G401 (cell line): ENCODE data around the gene IQCM. TPM values are rescaled to one million over a fixed set of nuclear protein-coding genes. Genes with fewer than 3 reads are reported as not detected.

ENCODE experiments used
- DNase-seq: peaks from one replicate; pipeline ENCODE4 v3.0.0-alpha.2; 2015; ENCODE audit warnings: low spot score
- in situ Hi-C: cut with HindIII; loops from 2 replicates; pipeline ENCODE4 v1.10.0; 2016; ENCODE audit warnings: low sequenced_read_pairs, mixed read lengths
- total RNA-seq: library from RNA; depleted of rRNA; stranded (reverse); fragments of >200 nt; shearing (Covaris generic); gene quantifications from 2 replicates; pipeline ENCODE4 v1.2.3, GENCODE V29; 2014

The IQCM gene
- total RNA-seq, 1 experiment from 2014 or later, result not detected

DNA sequence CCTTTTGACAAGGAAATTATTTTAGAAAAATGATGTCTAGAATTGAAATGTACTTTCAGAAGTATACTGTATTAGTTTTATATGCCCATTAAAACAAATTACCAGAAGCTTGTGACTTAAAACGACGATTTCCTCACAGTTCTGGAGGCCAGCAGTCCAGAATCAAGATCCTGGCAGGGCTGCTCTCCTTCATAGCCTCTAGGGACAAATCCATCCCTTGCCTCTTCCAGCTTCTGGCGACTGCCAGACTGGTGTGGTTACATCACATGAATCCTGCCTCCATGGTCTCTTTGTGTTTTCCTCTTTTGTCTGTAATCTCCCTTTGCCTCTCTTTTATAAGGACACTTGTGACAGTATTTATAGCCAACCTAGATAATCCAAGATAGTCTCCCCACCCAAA lies 97.1 kb downstream of the IQCM start:
- in situ Hi-C loops, result no loop called here
- DNase-seq, result no peak

GRCh38 chr4:149716728-149717127 lies 98.9 kb downstream of the IQCM start:
- no peak for DNase-seq

DNA sequence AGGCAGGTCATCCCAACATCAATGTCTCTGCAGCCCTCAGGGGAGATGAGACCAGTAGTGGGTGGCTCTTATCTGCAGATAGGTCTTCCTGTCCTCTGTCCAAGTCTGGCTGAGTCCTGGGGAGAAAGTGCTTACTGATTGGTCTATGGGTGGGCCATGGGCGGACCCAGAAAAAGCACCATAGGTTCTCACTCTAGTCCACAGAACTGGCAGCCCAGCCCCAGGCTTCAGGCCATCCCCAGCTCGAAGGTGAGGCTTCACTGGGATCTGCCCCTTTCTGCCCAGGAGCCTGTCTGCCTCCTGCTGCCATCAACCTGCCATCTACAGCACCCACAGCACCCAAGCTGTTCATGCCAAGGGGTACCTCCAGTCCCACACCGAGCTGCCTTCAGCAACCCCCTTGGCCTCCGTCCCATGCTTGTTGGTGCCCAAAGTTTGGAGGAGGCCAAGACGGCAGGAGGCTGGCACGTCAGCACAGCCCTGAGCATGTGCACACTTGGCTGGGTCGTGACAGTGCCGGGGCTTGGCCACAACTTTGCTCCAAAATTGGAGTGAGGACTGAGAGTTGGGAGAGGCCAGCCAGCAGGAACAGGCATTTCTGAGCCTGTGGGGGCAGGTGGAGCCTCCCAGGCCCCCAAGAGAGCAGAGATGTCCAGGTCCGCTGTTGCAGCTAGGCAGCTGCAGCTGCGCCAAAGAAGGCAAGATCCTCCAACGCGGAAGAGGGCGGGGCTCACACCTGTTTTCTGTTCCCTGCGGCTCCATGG lies 99.6 kb downstream of the IQCM start:
- DNase-seq, result no peak
- in situ Hi-C loops, result no loop called here

More at GRCh38 chr4:149716728-149717127, 98.9 kb downstream of the IQCM start:
- in situ Hi-C loops, result no loop called here

GRCh38 chr4:149713031-149713430 lies 102.6 kb downstream of the IQCM start:
- no peak for DNase-seq
- in situ Hi-C loops, result no loop called here

DNA sequence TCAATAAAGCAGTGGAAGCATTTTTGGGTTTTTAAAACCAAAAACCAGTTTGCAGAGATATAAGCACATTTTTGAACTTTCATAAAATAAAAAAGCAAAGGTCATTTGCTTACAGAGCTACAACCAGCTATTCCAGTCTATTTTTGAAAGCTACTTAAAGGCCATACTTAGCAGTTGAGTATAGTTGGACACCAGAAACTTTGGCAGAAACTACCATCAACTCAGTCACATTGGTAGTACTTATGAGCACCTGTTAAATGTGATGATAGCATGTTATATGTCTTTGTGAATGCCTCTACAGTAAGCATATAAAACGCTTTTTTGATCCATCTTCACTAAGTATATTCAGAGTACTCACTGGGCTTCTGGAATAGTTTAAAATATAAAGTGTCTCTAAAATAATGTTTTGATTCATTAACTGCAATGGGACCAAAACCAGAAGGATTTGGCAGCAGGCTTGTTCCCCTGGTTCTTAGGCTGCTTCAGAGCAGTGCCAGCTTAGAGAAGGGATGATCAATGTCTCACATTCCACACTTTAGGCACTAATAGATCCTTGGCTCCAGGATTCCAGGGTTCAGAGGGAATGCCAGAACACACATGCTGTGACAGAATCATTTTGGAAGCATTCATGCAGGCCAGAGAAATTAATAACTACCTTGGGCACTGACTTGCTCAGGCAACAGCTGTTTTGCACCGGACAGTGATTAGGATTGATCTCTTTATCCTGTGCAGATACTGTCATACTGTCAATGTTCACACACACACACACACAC lies 103.9 kb downstream of the IQCM start:
- DNase-seq, result no peak
- in situ Hi-C loops, result no loop called here

GRCh38 chr4:149709640-149710039 lies 106.0 kb downstream of the IQCM start:
- in situ Hi-C loops, result no loop called here
- no peak for DNase-seq

DNA sequence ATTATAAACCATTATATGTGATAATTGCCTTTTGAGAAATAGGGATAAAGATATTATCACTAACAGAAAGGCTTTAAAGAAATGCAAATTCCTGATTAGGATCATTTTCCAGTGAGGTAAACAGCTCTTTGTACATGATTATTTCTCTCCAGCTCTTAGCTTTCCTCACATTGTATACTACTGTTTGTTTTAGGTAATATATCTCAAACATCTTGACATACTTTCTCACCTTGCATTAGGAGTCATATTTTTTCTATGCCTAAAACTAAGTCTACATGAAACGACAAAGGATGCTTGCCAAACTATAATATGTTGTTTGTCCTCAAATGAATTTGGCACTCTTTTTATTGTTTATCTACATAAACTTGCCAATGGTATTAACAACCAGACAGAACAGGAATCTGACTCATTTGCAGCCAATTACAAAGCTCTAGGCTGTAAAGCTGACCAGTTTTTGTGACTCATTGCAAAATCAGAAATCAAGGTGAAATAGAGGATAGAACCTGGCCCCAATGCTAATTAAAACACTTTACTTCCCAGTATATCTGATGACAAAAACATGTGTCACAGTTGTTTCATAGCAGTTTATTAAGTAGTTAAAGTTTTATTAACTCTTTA lies 107.0 kb downstream of the IQCM start:
- DNase-seq, result no peak
- in situ Hi-C loops, result no loop called here

DNA sequence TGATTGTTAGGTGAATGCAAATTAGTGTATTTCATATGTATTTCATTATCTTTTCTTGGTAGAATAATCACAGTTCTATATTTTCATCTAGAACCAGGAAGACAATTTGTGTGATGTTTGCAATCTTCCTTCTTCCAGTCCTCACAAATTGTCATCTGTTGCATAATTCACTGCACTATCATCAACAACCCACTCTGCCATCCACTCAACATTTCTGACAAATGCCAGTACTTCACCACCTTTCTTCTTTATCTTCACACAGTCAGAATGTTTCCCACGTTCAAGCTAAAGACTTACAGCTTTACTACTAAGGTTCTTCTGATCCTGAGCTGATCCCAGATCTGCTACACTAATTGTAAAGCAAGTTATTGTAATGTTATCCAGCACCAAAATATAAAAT lies 107.8 kb downstream of the IQCM start:
- no peak for DNase-seq
- in situ Hi-C loops, result no loop called here

DNA sequence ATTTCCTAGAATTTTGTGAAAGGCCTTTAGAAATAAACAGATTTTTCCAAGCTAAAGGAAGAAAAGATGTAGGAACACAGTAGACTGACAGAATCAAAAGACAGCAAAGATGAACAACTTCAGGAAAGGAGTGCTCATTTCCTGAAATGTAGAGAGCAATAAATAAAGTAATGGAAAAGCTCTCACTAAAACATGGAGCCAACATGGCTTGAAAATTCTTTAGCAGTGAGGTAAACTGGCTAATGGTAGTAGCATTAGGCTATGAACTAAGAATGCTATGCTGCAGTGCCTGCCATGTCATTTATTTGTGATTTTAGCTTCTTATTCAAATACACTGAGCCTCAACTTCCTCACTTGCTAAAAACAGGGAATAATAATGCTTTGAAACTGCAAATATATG lies 108.7 kb downstream of the IQCM start:
- in situ Hi-C loops, result no loop called here
- DNase-seq, result no peak

DNA sequence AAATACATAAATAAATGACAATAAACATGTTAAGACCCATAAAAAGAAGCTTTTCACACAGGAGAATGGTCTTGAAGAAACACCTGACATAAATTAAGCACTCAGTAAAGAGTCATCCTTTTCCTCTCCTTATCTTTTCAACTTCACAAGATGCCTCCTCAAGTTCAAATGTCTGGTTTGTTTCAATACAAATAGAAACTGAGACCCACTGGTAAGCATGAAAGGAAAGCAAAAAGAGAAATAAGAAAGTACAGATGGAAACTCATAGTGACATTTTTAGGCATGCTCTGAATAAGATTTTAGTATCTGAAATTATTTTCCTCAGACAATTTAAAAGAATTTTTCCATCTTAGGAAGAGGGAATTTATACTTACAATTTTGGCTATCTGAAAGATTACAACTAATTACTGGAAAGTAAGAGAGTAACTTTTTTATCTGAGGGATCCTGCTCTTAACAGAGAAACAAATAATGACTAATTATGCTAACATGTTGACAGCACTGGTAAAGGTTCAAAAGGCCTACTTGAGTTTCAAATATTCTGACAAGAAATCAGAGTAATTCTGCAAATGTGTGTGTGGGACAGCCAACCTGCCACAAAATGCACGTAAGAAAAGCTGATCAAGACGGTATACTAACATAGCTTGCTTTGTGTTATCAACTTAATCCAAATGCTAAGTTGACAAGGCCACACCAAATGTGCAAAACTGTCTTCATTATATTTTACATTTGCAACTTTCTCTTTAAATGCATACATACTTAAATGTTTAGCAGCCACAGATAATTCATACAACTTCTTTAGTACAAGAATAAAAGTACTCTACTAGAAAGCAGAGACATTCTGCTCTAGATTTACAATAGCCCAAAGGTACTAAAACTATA lies 113.0 kb downstream of the IQCM start:
- in situ Hi-C loops, result no loop called here
- DNase-seq, result no peak

DNA sequence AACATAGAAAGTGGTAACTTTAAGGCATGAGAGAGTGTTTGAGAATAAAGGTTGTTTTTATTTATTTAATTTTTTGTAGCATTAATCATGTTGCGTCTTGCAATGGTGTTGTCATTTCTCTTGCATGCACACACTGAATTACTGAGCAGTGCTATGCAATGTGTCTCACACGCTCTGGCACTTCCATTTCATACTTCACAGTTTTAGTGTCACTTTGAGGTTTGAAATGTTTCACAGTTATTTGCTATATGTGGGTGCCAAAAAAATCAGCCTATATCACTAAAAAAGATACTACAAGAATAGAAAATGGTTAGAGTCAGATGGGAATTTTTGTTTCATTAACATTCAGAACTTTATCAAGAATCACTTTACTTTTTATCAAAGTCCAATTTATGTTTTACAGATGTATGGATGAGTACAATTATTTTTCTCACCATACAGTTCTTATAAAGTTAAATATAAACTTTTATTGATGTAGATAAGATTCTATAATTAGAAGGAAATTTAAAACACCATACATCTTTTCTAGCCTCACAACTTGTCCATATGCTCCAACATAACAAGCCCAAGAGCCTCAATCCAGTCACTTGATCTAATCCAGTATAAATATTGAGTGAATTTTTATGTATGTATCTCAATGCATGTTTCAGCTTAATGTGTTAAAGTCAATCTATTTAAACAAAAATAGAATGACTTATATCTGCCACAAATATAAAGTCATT lies 114.0 kb downstream of the IQCM start:
- no peak for DNase-seq
- in situ Hi-C loops, result no loop called here

DNA sequence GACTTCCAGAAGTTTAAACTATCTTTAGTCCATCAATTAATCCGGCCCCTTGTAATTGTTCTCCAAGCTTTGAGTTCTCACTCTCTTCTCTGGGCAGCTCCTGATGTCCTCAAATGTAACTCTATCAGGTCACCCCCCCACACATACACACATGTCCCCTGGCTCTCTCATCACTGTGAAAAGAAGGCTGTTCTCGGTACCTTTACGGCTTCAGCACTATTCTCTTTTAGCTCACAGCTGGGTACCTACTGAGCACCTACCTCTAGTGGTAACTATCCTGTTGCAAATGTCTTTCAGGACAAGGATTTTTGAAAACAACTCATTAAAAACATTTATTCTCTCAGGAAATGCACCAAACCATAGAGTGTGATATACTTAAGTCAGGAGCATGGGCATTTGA lies 115.4 kb downstream of the IQCM start:
- DNase-seq, result no peak
- in situ Hi-C loops, result no loop called here

DNA sequence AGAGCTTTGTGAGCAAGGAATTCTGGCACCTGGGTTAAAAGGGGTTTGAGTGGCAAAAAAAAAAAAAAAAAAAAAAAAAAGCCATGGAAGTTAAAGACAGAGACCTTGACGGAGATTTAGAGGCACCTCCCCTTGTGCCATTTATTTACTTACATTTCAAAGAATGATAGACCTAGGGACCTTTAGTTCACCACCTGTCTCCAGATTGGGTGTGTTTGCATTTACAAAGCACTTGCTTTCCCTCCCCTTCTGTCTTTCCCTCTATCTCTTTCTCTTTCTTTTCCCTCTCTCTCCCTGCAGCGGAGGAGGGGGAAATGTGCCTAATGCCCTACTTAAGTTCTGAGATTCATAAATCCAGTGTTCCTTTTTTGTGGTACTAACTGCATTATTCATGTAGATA lies 116.0 kb downstream of the IQCM start:
- in situ Hi-C loops, result no loop called here
- DNase-seq, result no peak

DNA sequence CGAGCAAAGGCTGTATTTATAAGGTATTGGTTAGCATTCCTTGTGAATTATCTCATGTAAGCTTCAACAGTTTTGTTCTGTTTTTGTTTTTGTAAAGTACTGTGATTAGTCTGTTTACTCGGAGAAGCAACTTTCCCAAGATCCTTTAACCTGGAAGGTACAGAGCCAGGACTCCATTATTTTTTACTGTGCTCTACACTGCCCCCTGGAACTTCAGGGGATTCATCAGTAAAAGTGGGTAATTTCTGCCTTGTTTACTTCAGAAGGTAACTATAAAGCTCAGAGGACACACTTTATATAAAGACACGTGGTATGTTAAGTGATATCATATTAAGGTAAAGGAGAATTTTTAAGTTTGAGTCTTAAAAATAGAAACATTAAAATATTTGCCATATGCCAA lies 124.9 kb downstream of the IQCM start:
- in situ Hi-C loops, result no loop called here
- no peak for DNase-seq

DNA sequence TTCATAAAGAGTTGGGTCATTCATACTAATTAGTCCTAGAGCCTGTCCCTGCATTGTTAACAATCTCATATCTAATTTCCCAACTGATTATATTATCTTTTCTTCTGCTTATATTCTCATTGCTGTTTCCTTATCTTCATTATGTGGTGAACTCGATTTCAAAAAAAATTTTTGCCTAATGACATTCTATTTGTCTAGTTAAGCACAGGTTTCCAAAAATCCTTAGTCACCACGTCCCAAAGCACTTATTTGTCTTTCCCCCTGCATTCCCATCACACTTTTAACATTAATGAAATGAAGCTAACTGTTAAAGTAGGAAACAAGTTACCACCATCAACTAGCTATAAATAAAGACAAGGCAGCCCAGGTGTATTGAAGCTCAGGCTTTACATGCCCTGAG lies 131.1 kb downstream of the IQCM start:
- no peak for DNase-seq
- in situ Hi-C loops, result no loop called here

- no peak for DNase-seq
- in situ Hi-C loops, result no loop called here
Observed at GRCh38 chr4:149676076-149676475, 139.6 kb downstream of the IQCM start.

DNA sequence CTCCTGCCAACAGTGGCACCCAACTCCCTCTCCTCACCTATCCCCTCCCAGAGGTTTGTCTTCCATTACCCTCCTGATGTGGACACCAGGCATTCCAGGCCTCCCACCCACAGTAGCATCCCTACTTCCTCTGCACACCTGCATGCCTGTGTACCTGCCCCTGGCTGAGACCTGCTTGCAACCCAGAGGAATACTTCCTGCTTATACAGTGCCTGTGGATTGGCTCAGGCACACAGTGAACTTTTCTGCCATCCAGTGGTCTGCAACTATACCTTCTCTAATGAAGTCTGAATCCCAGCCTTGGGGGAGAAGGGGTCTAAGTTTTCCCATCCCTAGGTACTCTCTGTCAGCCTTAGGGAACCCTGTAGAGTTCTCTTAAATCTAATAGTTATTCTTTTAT lies 169.9 kb downstream of the IQCM start:
- in situ Hi-C loops, result no loop called here
- DNase-seq, result no peak

DNA sequence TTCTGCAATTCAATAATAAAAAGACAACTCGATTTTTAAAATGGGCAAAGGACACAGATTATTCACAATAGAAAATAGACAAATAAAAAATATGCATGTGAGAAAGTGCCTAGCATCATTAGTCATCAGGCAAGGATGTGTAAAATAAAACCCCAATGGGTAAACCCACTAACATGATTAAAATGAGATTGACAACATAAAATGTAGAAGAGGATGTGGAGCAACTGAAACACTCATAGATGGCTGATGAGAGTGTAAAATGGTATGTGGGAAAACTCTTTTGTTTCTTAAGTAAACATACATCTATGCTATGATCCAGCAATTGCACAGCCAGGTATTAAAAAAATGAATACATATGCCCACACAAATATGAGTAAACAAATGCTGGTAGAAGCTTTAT lies 177.6 kb downstream of the IQCM start:
- in situ Hi-C loops, result no loop called here
- no peak for DNase-seq

- in situ Hi-C loops, result no loop called here
- no peak for DNase-seq
Observed at GRCh38 chr4:149634368-149634767, 181.3 kb downstream of the IQCM start.
